Left colon (tissue), 2 donors: ENCODE results near the gene FOXP1. TPM values are rescaled to one million over a fixed set of nuclear protein-coding genes. Genes with fewer than 3 reads are reported as not detected.

Experiments
- ATAC-seq: fragments of 200-7000 bp; cut with Tn5 transposase; one replicate; pipeline ENCODE4 v1.9.1; 2020; ENCODE audit warnings: mild to moderate bottlenecking, moderate library complexity
- DNase-seq, 2 donors: peaks; one replicate each; pipeline ENCODE4 v3.0.0-alpha.2; 2020
- intact Hi-C, 2 donors: fragments of 100-400 bp; cut with DNase I in 1 of 2; cut with micrococcal nuclease in 1 of 2; formaldehyde crosslinking; loops; one replicate each; pipeline versions ENCODE4 v1.11.2 to v1.14.0; 2022; cut with DNase I, micrococcal nuclease
- total RNA-seq, 2 donors: library from RNA; stranded (reverse); fragmentation: NEBNext Ultra II Directional; extraction: Animal tissue kit (Norgen Biotek cat#: 25700); gene quantifications; one replicate each; pipeline ENCODE4 v1.2.1, GENCODE V29; 2021
- donor health status: DM: no; HTN: no; CAD: no.
- donor health status: DM: yes; HTN: yes; CAD: no.

FOXP1 gene
- total RNA-seq, 2 donors from 2014 or later, result 131 to 135 TPM

DNA sequence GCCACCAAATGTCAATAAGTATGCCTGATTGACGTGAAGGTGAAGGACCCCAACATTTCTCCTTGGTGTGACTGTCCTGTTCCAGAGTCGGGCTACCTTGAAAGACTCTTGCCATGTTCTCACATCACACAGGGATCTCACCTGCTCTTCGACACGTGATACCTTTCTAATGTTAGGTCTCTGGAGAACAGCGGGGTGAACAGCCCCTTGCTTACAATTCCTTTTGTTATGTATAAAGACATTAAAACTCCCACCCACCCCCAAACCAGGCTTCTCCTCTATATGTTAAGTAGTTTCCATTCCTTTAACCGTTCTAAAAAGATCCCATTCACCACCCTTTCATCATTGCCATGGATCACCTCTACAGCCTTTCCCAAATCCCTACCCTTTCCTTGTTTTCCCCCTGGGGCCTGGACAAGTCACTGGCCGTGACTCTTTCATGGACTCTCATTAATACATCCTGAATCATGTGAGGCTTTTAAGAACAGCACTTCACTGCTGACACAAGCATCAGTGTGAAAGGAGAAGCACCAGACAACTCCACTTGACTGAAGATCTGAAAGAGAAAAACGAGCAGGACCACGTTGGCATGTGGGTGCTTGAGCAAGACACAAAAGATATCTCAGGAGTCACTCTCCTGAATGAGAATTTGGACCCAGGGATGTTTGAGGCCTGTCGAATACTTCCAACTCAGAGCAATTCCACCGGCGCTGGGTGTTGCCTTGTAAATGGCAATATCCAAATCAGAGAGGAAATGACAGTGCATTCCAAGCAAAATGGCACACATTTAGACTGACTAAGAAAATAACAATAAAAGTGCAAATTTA lies 115.0 kb downstream of the FOXP1 start:
- DNase-seq (no peak), ATAC-seq (peak; percentile 8)
- intact Hi-C loops, result no loop called here

DNA sequence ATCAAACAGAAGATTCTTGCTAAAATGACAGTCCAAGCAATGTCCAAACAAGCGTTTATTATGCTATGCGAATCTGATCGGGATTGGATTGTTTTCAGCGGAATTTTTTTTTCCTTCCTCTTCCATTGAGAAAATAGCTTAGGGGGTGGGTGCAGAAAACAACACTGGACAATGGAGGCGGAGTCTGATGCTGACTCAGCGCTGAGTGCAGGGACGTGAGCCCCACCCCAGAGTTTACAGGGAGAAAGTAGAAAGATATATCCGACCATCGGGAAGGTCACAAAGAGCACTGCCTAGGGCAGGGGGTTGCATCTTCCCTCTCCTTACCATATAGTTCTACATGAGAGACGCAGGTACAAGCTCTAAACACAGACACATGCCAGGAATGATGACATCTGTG lies 117.0 kb downstream of the FOXP1 start:
- intact Hi-C loops, result no loop called here
- peak; percentile 56 for ATAC-seq
- DNase-seq, result no peak

DNA sequence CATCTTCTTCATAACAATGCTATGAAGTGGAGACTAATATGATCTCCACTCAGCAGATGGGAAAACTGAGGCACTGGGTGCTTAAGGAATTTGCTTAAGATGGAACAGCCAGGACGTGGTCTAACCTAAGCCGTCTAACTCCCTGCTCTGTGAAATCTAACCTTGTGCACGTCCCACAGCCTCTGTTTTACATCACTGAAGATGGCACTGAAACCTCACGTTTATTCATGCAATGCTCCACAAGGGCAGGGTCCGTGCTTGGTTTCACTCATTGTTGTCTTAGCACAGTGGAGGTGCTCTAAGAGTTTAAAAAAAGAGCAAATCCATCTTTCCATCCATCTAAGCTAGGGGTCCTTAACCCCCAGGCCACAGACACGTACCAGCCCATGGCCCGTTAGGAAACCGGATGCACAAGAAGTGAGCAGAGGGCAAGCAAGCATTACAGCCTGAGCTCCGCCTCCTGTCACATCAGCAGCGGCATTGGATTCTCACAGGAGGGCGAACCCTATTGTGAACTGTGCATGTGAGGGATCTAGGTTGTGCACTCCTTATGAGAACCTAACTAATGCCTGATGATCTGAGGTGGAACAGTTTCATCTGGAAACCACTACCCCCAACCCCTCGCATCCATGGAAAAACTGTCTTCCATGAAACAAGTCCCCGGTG lies 118.0 kb downstream of the FOXP1 start:
- intact Hi-C loops, result no loop called here
- DNase-seq, result no peak
- ATAC-seq, result no peak

DNA sequence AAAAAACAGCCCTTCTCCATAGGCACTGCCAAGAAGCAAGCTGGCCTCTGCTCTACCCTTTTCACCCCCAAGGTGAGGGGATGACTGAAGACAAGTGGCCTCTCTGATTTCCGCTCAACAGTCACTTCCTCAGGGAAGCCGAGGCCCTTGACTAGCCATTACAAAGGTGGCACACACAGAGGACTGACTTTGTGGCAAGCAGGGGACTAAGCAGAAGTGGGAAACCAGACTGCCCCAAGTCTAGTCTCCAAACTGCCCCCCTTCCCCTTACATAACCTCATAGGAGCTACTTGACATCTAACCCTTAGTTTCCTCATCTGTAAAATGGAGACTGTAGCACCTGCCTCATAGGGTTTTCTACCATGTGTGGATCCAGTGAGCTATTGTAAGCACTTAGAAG lies 118.9 kb downstream of the FOXP1 start:
- ATAC-seq (no peak), DNase-seq (no peak)
- intact Hi-C loops, result no loop called here

DNA sequence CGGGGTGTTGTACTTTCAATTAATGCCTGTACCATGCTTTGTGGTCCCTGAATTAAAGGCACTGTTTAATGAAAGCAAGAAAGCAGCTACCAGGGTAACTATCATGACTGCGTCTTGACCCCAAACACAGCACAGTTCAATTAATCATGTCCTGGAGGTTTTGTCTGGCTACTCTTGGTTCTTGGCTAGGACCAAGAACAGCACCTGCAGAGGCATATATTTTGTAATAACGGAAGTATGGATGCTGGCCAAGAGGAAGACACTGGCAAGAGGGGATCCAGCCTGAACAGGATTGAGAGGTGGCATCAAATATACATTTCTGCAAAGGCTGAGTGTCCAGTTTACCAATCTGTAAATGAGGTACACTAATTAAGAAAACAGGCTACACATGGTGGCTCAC lies 119.9 kb downstream of the FOXP1 start:
- ATAC-seq, result no peak
- DNase-seq, result no peak
- intact Hi-C loops, result no loop called here

DNA sequence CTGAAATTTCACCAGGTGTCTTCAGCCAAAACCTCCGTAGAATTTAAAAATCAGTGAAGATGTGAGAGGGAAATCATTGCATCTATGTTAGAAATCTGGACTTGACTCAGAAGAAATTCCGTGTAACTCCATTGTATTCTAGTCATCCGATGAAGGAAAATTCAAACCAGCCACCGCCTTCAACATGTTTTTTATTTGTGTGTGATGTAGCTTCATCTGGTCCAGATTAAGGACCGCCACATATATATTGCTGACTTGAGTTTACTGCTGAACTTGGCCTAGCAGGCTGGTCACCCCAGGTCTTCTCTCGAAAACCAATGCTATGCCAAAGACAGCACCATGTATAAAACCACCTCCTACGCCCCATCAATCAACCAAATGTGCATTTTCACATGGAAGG lies 120.9 kb downstream of the FOXP1 start:
- ATAC-seq, result no peak

DNA sequence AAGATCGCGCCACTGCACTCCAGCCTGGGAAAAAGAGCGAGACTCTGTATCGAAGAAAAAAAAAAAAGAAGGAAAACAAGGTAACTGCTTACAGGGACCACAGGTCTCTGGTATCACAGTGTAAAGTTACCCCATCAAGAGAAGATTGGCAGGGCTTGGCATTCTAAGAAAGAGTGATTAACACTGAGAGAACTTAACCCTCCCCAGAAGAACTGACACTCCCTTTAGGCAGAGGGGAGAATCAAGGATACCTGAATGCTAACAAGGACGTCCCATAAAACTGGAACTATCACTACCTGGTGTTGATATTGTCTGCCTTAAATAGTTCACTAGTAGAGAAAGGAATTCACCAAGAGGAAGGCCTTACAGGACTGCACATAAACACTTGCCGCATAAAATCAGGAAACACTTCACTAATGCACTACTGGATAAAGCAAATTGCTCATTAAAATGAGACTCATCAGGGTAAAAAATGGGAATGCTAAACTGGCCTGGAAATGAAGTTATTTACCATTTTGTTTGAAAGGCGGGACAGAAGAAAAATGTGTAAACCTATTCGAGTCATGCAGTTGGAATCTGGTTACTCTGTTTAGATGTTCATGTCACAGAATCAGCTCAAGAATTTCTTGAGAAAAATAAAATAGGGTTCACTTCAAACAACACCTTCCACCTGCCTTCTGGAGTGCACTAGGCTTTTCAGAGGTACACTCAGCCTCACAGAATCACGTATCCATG lies 121.6 kb downstream of the FOXP1 start:
- DNase-seq, result no peak
- ATAC-seq, result peak; percentile 78
- intact Hi-C loops, result no loop called here

More for the DNA sequence above, 120.9 kb downstream of the FOXP1 start:
- DNase-seq, result no peak
- intact Hi-C loops, result no loop called here

DNA sequence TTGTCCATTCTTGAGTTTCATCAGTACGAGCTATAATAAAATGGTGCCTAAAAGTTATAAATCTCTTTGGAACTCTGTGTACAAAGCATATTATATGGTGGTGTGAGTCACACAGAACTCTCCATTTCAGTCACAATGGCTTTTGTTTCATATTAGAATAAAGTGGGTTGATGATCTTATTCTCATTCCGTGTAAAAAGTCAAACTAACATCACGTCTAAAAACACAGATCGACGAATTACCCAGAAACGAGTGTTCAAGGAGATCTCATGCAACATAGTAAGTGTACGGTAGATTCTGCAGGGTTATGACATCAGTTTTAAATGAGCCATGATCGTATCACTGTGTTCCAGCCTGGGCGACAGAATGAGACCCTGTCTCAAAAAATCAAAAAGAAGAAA lies 122.4 kb downstream of the FOXP1 start:
- ATAC-seq, result peak; percentile 88
- intact Hi-C loops, result no loop called here
- DNase-seq, result no peak

DNA sequence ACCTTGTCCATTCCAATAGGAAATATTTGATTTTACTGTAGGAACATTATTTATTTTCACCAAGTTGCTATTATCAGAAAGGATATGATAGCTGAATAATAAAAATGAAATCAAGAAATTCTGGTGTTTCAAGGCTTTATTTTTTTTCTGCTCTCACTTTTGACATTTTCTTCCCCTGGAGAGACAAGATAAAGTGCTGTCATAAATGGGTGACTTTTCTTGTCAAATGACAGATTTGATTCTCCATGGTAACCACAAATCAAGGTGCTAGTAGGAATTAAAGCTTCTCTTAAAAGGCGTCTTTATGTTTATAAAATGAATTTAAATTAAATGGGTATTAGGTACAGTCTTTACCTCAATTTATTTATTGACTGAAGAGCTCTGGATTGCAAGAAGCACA lies 124.6 kb downstream of the FOXP1 start:
- no peak for ATAC-seq
- intact Hi-C loops, result no loop called here
- no peak for DNase-seq

DNA sequence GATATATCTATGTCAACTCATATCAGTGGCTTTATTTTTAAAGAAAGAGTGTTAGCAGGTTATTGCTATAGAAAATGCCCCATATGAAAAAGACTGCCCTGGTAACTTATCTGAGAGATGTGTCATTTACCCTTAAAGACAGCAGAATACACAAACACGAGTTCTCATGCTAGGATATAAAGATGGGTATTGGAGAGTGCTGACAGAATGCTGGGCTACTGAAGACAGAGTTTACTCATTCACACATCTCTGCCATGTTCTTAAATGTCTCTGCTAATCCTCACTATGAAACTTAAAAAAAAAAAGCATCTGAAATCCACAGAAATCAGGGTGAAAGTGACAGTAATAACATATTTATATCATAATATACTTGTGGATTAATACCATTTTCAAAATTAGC lies 126.7 kb downstream of the FOXP1 start:
- no peak for ATAC-seq
- DNase-seq, result no peak
- intact Hi-C loops, result no loop called here

DNA sequence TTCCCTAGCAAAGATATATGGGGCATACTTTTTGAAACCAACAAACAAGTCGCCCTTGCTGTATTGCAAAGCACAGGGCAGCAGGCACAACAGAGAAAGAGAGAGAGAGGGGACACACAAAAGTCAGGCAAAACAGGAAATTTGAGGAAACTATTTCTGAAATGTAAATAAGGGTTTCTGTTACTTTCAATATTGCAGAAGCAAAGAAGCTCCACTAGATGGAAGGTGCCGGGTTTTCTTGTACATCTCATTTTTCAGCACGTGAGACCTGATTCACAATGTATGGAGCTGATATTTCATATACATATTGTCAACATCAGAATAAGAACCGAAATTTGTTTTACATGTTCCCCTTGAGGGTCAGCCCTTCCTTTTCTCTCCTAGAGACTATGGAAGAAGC lies 127.4 kb downstream of the FOXP1 start:
- ATAC-seq, result no peak
- intact Hi-C loops, result no loop called here
- DNase-seq, result no peak

DNA sequence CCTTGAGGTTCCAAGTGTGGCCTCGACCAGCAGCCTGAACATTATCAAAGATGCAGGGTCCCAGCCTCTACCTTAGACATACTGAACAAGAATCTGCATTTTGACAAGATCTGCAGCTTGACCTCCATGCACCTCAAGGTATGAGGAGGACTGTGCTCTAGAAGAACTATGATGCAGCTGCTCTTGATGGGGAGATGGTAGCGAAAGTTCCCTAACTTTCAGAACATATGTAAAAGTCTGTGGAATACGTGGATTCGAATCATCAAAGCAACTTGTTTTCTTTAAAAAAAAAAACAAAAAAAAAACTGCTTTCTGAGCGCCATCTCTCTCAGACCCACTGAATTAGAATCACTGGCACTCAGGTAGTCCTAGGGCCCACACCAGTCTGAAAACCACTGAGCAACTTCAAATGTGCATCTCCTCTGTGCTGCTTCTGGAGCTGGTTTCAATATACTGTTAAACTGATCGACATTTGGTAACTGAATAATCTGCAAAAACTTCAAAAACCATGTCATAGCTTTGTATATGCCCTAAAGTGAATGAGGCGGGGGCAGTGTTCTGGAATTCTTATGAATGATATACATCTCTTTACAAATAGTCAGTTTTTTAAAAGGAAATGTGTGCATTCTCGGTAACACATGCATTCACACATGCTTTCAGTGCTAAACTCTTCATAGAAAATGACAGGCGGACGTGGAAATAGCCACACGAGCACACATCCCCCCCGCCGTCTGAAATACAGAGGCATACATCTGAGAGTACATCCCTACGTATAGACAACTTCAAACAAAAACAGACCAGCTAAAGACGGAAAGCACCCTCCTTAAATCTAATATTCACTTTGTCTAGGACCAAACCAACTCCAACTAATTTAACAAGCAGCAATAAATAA lies 128.8 kb downstream of the FOXP1 start:
- ATAC-seq (no peak), DNase-seq (no peak)
- intact Hi-C loops, result no loop called here

DNA sequence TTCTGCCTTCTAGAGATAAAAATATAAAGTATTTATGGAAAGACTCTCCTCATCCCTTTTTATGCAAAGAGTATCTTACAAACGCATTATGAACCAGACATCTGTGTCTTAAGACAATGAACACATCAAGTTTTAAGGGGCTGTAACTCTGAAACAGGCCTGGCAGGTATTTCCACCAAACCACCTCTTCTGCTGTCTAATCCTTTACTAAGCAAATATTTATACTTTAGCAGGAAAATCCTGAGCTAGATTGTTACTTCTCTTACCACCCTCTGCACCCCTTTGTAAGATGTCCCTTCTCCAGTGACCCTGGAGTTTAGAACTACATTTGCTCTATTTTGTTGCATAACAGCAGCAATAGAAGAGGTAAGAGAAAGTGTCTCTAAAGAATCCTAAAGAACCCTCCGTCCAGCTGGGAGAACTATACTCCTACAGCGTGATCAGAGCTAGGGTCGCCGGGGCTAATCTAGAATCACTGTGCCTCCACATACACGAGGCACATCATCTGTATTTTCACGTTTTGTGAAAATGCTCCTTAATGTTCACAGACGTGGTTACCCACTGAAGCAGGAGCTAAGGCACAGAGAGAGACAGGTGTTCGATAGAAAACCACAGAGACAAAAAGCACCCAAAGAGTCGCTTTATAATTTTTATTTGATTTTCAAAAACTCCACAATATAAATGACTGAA lies 129.6 kb downstream of the FOXP1 start:
- intact Hi-C loops, result no loop called here
- ATAC-seq (peak; percentile 49), DNase-seq (no peak)

DNA sequence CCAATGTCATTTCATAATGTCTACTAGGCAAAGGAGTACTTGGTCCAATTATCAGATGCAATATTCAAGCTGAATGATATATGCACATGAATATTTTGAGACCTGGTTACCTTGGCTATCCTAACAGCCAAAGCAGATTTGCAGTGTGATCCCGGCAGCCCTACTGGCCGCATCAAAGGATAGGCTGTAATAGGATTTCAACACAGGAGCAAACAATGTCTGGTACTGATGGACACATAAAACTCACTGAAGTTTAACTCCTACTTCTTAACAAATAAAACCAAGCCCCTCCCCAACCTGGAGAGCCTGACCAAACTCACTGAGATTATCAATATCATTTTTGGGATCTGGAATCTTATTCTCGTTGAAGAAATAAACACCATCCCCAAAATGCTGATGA lies 130.2 kb downstream of the FOXP1 start:
- DNase-seq (no peak), ATAC-seq (no peak)
- intact Hi-C loops, result no loop called here

DNA sequence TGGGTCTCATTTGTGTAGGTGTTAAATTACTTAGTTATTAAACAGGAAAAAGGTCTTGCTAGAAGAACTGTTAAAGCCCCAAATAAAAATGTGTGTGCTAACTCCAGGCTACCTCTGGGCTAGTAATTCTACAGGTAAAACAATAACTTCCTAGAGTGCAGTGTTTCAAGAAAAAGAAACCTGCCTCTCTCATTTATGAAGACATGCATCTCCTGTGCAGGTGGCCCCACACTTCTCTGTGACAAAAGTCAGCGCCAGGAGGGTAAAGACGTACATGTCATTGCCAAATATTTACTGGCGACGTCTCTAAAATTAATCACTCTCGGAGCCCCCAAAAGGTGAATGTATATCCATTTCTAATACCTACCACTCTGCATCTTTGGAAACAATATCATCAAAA lies 131.7 kb downstream of the FOXP1 start:
- DNase-seq (no peak), ATAC-seq (no peak)
- intact Hi-C loops, result no loop called here

DNA sequence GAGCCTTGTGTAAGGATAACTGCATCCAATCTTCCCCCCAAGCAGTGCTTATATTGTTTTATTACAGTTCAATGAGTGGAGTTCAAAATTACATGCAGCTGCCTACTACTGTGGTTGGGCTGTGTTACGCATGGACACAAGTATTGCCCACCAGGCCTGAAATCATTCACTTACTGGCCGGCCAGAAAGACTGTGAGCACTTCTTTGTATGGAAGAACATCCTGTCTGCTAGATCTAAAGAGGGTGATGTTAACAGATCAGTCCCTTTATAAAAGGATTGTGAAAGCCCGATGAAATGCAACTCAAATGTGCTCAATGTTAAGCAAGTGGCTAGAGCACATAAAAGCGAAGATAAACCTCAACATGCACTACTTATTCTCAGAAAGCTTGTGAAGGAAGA lies 132.5 kb downstream of the FOXP1 start:
- intact Hi-C loops, result no loop called here
- DNase-seq (no peak), ATAC-seq (peak; percentile 77)

DNA sequence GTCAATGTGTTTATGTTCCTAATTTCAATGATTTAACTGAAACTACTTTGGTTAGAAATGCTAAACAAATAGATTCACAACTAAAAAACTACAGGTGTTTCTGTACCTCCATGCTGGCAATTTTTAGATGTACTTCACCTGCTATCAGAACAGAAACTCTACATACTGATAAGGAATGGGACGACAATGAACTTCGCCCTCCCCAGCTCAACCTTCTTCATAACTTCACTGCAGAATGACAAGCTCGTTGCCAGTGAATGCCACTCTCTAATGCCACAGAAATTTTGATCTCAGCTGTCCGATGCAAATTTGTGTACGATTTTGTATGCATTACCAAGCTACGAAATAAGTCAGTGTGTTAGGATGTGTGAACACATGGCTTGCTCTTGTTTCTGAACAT lies 133.4 kb downstream of the FOXP1 start:
- ATAC-seq (peak; percentile 86), DNase-seq (no peak)
- intact Hi-C loops, result no loop called here

DNA sequence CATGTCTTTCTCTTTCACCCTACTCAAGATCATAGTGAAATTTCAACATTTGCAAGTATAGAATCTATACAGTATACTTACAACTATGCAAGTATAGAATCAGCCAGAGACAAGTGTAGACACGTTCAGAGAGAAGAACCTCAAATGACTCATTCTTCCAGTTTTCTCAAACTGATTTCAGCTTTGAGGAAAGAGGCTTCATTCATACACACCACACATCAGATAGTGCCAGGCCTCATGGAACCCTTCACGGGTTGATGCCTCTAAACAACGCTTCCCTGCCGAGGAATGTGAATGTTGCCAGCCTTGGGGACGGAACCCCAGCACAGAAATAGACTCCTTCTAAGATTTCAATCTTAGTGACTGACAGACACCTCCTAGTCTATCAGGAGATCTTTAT lies 135.7 kb downstream of the FOXP1 start:
- ATAC-seq, result no peak
- intact Hi-C loops, result no loop called here
- DNase-seq, result no peak

DNA sequence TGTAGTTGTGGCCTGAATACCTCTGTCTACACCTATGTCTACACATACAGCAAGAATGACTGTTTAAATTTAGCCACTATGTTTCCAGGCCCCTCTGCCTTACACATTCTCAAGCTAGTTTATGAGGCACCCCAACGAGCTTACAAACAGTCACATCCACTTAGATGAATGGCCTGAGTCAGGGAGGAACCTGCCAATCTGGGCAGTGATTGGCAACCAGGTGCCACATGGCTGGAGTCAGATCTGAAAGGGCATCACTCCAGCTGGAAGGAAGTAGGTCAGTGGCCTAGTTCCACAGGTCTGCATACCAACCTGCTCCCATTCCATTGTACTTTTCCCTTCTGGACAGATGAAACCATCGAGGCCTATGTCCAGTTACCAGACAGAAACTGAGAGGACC lies 136.3 kb downstream of the FOXP1 start:
- intact Hi-C loops, result no loop called here
- DNase-seq (no peak), ATAC-seq (no peak)
